ENCODE results near the gene SEZ6L2. TPM values are rescaled to one million over a fixed set of nuclear protein-coding genes. Genes with fewer than 3 reads are reported as not detected.
"Not testable (repeated sequence)": the region's sequence is repeated elsewhere in the genome, so short reads cannot be mapped to it uniquely, and the experiment has no call there.

Gene SEZ6L2
- total and polyA plus RNA-seq, 5 donors from 2014 or later: not detected

DNA sequence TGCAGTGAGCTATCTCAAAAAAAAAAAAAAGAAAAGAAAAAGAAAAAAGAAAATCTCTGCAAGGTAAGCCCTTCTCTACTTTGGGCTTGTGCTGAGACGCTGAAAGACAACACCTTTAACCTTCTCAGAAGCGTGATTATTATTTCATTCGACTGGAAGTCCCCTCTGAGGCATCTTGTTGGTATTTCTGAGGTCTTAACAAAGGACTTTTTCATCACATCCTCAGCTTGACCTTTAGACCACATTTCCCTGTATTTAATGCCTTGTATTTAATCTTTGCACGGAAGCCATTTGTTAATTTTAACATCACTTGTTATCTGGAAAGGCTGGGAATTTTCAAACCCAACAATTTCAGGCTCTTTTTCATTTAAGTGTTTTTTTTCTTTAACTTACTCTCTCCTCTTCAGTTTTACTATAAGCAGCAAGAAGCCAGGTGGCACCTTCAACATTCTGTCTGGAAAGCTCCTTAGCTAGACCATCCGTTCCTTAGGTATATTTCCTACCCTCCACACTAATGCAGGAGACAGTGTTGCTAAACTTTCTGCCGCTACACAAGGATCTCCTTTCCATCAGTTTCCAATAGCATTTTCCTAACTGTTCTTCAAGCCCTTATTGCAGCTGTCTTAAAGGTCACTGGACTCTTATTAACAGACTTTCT, 16.4 kb upstream of the SEZ6L2 start:
- no peak for ATAC-seq (ENCODE audit: low read depth in 2 of 2)
- Histone ChIP-seq H3K4me3 (ENCODE audit: low read depth, low read length) (no peak overlapping the region), H3K9me3 (ENCODE audit: control insufficient read depth in 2 of 2, low read length in 2 of 2) (no peaks in the 10 kb centered on the region), H3K27ac (ENCODE audit: insufficient read depth, low read length, poor library complexity, severe bottlenecking) (no peak overlapping the region), H3K36me3 (ENCODE audit: control insufficient read depth, insufficient read depth, low read length) (peaks cover 37% of the 10 kb centered on the region), H3K27me3 (ENCODE audit: control insufficient read depth, insufficient read depth, low read length) (no peaks in the 10 kb centered on the region), H3K4me1 (ENCODE audit: control insufficient read depth, insufficient read depth, low read length, poor library complexity, severe bottlenecking) (no peaks in the 10 kb centered on the region)
- H3K27ac Mint-ChIP-seq: peak overlapping the region in 2 of 3 donors; percentile 52 to 65
- peaks cover 5 to 14% (median 6%) of the 10 kb centered on the region in 4 donors for H3K4me1 Mint-ChIP-seq
- DNase-seq: no peak
- H3K4me3 Mint-ChIP-seq: no peak overlapping the region
- peaks cover 40% of the 10 kb centered on the region for H3K36me3 Mint-ChIP-seq
- no peaks in the 10 kb centered on the region for H3K27me3 Mint-ChIP-seq
- H3K9me3 Mint-ChIP-seq: no peaks in the 10 kb centered on the region

GRCh38 chr16:29913514-29913913, 14.2 kb upstream of the SEZ6L2 start:
- H3K36me3 ChIP-seq (ENCODE audit: control insufficient read depth, insufficient read depth, low read length): peaks cover 20% of the 10 kb centered on the region
- no peaks in the 10 kb centered on the region for H3K4me1 ChIP-seq (ENCODE audit: control insufficient read depth, insufficient read depth, low read length, poor library complexity, severe bottlenecking)
- H3K4me3 ChIP-seq (ENCODE audit: low read depth, low read length): no peak overlapping the region
- no peak overlapping the region for H3K4me3 Mint-ChIP-seq
- no peak overlapping the region for H3K27ac ChIP-seq (ENCODE audit: insufficient read depth, low read length, poor library complexity, severe bottlenecking)
- H3K9me3 ChIP-seq (ENCODE audit: control insufficient read depth in 2 of 2, low read length in 2 of 2): no peaks in the 10 kb centered on the region
- H3K9me3 Mint-ChIP-seq: no peaks in the 10 kb centered on the region
- no peak for ATAC-seq (ENCODE audit: low read depth in 2 of 2)
- no peaks in the 10 kb centered on the region for H3K27me3 ChIP-seq (ENCODE audit: control insufficient read depth, insufficient read depth, low read length)
- H3K36me3 Mint-ChIP-seq: peaks cover 31% of the 10 kb centered on the region
- no peak overlapping the region for H3K27ac Mint-ChIP-seq
- peaks cover 0 to 9% (median 3%) of the 10 kb centered on the region in 4 donors for H3K4me1 Mint-ChIP-seq
- no peaks in the 10 kb centered on the region for H3K27me3 Mint-ChIP-seq
- DNase-seq: no peak

DNA sequence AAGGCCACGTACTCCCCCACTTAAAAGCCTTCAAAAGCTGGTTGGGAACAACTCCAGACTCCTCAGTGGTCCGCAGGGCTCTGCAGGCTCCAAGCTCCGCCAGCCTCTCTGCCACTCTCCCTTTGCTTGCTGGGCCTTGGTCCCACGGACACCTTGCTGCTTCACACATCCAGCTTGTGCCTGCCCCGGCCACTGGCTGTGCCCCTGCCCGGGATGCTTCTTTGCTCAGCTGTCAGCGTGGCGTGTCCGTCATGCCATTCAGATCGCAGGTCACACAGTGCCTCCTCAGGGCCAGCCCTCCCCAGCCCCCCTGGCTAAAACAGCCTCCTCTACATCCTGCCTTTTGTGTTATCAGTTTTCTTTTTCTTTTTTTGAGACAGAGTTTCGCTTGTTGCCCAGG, 12.7 kb upstream of the SEZ6L2 start:
- Histone ChIP-seq H3K27me3 (ENCODE audit: control insufficient read depth, insufficient read depth, low read length) (no peaks in the 10 kb centered on the region), H3K27ac (ENCODE audit: insufficient read depth, low read length, poor library complexity, severe bottlenecking) (no peak overlapping the region), H3K4me3 (ENCODE audit: low read depth, low read length) (no peak overlapping the region), H3K36me3 (ENCODE audit: control insufficient read depth, insufficient read depth, low read length) (peaks cover 16% of the 10 kb centered on the region), H3K9me3 (ENCODE audit: control insufficient read depth in 2 of 2, low read length in 2 of 2) (no peaks in the 10 kb centered on the region), H3K4me1 (ENCODE audit: control insufficient read depth, insufficient read depth, low read length, poor library complexity, severe bottlenecking) (no peaks in the 10 kb centered on the region)
- peaks cover 31% of the 10 kb centered on the region for H3K36me3 Mint-ChIP-seq
- ATAC-seq (ENCODE audit: low read depth in 2 of 2) (no peak), DNase-seq (no peak)
- H3K4me3 Mint-ChIP-seq: no peak overlapping the region
- H3K27me3 Mint-ChIP-seq: no peaks in the 10 kb centered on the region
- H3K9me3 Mint-ChIP-seq: no peaks in the 10 kb centered on the region
- H3K4me1 Mint-ChIP-seq: peaks cover 0 to 9% (median 2%) of the 10 kb centered on the region in 4 donors
- peak overlapping the region in 1 of 3 donors; percentile 62 for H3K27ac Mint-ChIP-seq

DNA sequence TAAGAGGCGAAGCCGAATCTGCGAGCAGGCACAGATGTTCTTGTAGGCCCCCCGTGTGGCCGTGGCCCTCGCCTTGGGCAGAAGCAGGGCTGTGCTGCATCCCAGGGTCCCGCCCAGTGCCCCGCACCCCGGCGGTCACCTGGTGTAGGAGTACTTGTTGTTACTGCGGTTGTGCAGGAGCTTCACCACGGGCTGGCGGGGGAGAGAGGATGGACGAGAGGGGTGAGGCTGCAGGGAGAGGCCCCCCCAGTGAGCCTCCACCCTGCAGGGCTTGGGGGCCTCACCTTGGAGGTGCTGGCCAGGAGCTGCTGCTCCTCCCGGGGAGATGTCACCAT, 12.3 kb upstream of the SEZ6L2 start:
- no peak overlapping the region for H3K27ac Mint-ChIP-seq
- no peaks in the 10 kb centered on the region for H3K27me3 Mint-ChIP-seq
- Histone ChIP-seq H3K27ac (ENCODE audit: insufficient read depth, low read length, poor library complexity, severe bottlenecking) (no peak overlapping the region), H3K36me3 (ENCODE audit: control insufficient read depth, insufficient read depth, low read length) (peaks cover 12% of the 10 kb centered on the region), H3K9me3 (ENCODE audit: control insufficient read depth in 2 of 2, low read length in 2 of 2) (no peaks in the 10 kb centered on the region), H3K27me3 (ENCODE audit: control insufficient read depth, insufficient read depth, low read length) (no peaks in the 10 kb centered on the region), H3K4me1 (ENCODE audit: control insufficient read depth, insufficient read depth, low read length, poor library complexity, severe bottlenecking) (no peaks in the 10 kb centered on the region), H3K4me3 (ENCODE audit: low read depth, low read length) (no peak overlapping the region)
- H3K36me3 Mint-ChIP-seq: peaks cover 26% of the 10 kb centered on the region
- H3K4me3 Mint-ChIP-seq: no peak overlapping the region
- DNase-seq (no peak), ATAC-seq (ENCODE audit: low read depth in 2 of 2) (no peak)
- no peaks in the 10 kb centered on the region for H3K9me3 Mint-ChIP-seq
- H3K4me1 Mint-ChIP-seq: peaks cover 0 to 9% (median under 1%) of the 10 kb centered on the region in 4 donors

GRCh38 chr16:29910819-29911675, 11.7 kb upstream of the SEZ6L2 start:
- no peaks in the 10 kb centered on the region for H3K27me3 ChIP-seq (ENCODE audit: control insufficient read depth, insufficient read depth, low read length)
- Mint-ChIP-seq H3K9me3 (no peaks in the 10 kb centered on the region), H3K36me3 (peaks cover 26% of the 10 kb centered on the region), H3K4me1 (peaks cover 0 to 6% (median 0%) of the 10 kb centered on the region in 4 donors), H3K27me3 (no peaks in the 10 kb centered on the region), H3K4me3 (no peak overlapping the region), H3K27ac (no peak overlapping the region)
- peaks cover 6% of the 10 kb centered on the region for H3K36me3 ChIP-seq (ENCODE audit: control insufficient read depth, insufficient read depth, low read length)
- no peaks in the 10 kb centered on the region for H3K4me1 ChIP-seq (ENCODE audit: control insufficient read depth, insufficient read depth, low read length, poor library complexity, severe bottlenecking)
- DNase-seq (no peak), ATAC-seq (ENCODE audit: low read depth in 2 of 2) (no peak)
- H3K4me3 ChIP-seq (ENCODE audit: low read depth, low read length): no peak overlapping the region
- no peaks in the 10 kb centered on the region for H3K9me3 ChIP-seq (ENCODE audit: control insufficient read depth in 2 of 2, low read length in 2 of 2)
- H3K27ac ChIP-seq (ENCODE audit: insufficient read depth, low read length, poor library complexity, severe bottlenecking): no peak overlapping the region

DNA sequence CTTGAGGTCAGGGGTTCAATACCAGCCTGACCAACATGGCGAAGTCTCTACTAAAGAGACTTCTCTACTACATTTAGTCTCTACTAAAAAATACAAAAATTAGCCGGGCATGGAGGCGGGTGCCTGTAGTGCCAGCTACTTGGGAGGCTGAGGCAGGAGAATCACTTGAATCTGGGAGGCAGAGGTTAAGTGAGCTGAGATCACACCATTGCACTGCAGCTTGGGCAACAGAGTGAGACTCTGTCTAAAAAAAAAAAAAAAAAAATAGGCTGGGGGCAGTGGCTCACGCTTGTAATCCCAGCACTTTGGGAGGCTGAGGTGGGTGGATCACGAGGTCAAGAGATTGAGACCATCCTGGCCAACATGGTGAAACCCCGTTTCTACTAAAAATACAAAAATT, 10.5 kb upstream of the SEZ6L2 start:
- ATAC-seq (ENCODE audit: low read depth in 2 of 2); H3K9me3 ChIP-seq (ENCODE audit: control insufficient read depth in 2 of 2, low read length in 2 of 2); H3K36me3 ChIP-seq (ENCODE audit: control insufficient read depth, insufficient read depth, low read length); H3K27ac Mint-ChIP-seq; H3K4me1 ChIP-seq (ENCODE audit: control insufficient read depth, insufficient read depth, low read length, poor library complexity, severe bottlenecking); H3K27me3 ChIP-seq (ENCODE audit: control insufficient read depth, insufficient read depth, low read length); H3K27me3 Mint-ChIP-seq; H3K4me3 ChIP-seq (ENCODE audit: low read depth, low read length); H3K9me3 Mint-ChIP-seq; DNase-seq; H3K4me1 Mint-ChIP-seq; H3K27ac ChIP-seq (ENCODE audit: insufficient read depth, low read length, poor library complexity, severe bottlenecking): not testable (repeated sequence)
- peaks cover 17% of the 10 kb centered on the region for H3K36me3 Mint-ChIP-seq
- H3K4me3 Mint-ChIP-seq: peak overlapping the region in 1 of 4 donors; percentile 92

GRCh38 chr16:29909391-29909790, 10.0 kb upstream of the SEZ6L2 start:
- no peak overlapping the region for H3K27ac ChIP-seq (ENCODE audit: insufficient read depth, low read length, poor library complexity, severe bottlenecking)
- Mint-ChIP-seq H3K36me3 (peaks cover 14% of the 10 kb centered on the region), H3K27me3 (no peaks in the 10 kb centered on the region), H3K4me3 (no peak overlapping the region), H3K9me3 (no peaks in the 10 kb centered on the region), H3K4me1 (peaks cover 0 to 1% (median 0%) of the 10 kb centered on the region in 4 donors), H3K27ac (no peak overlapping the region)
- H3K36me3 ChIP-seq (ENCODE audit: control insufficient read depth, insufficient read depth, low read length): no peaks in the 10 kb centered on the region
- no peaks in the 10 kb centered on the region for H3K27me3 ChIP-seq (ENCODE audit: control insufficient read depth, insufficient read depth, low read length)
- H3K4me3 ChIP-seq (ENCODE audit: low read depth, low read length): no peak overlapping the region
- no peaks in the 10 kb centered on the region for H3K9me3 ChIP-seq (ENCODE audit: control insufficient read depth in 2 of 2, low read length in 2 of 2)
- DNase-seq (no peak), ATAC-seq (ENCODE audit: low read depth in 2 of 2) (peak in 1 of 2 donors; percentile 12)
- H3K4me1 ChIP-seq (ENCODE audit: control insufficient read depth, insufficient read depth, low read length, poor library complexity, severe bottlenecking): no peaks in the 10 kb centered on the region

All from CD4-positive, CD25-positive, alpha-beta regulatory T cell (primary cell).